SK-N-SH (cell line): Measurements from ENCODE around the gene GALNT13.

Experiments
- CTCF ChIP-seq: fragments of 200-600 bp; sonication (generic); IDR thresholded peaks from 2 replicates; pipeline ENCODE4 v1.6.1; 2017; ENCODE audit warnings: antibody characterized with exemption, mild to moderate bottlenecking, moderate library complexity
- JUND ChIP-seq: IDR thresholded peaks from 2 replicates; pipeline ENCODE4 v1.4.0; 2012
- PBX3 ChIP-seq: IDR thresholded peaks from 2 replicates; pipeline ENCODE4; 2012

- no peak for TF ChIP-seq CTCF
- TF ChIP-seq JUND, result no peak
- TF ChIP-seq PBX3, result no peak
Measured at GRCh38 chr2:154256136-154256535, 384.4 kb downstream of the GALNT13 start.
